ENCODE measurements around the gene ACTL6B. TPM values are rescaled to one million over a fixed set of nuclear protein-coding genes. Genes with fewer than 3 reads are reported as not detected.
"Not testable (repeated sequence)": the region's sequence is repeated elsewhere in the genome, so short reads cannot be mapped to it uniquely, and the experiment has no call there.

Gene ACTL6B
- not detected for total RNA-seq
- long read RNA-seq, result 0 reads

DNA sequence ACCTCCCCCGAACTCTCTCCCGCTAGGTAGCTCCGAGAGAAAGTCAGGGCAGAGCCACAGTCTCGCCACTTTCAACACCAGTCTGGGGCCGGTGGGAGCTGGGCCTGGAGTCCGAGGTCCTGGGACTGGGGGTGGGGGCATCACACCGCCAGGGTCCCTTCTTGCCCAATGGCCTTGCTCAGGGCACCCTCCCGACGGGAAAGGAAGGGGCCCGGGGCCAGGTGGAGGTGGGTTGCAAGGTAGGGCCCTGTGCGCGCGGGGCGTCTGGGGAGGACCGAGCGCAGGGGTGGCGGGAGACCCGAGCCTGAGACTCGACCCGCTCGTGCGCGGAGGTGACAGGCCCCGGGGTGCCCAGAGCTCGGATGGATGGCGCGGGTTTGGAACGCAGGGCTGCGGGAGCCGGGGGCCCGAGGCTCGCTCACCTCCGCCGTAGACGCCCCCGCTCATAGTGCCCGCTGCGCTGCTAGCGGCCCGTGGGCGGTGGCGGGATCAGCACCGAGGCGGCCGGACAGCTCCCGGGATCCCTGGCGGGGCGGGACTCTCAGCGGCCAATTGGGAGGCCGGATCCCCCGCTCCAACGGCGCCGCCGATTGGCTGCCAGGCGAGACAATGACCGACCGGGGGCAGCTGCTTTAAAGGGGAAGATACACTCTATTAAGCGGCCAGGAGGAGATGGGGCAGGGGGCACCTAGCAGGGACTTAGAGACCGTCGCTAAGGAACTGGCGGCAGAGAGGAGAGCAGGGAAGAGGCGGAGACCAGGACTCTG, at the start of gene ACTL6B:
ACTL6B (minus strand) TSS at position 541 of the 767 bp plus-strand sequence; CDS start at position 447, 94 bp downstream.
- DNase-seq, result peak; percentile 70
- intact Hi-C loops (cut with DNase I), result no loop called here
- peak; percentile 80 for ATAC-seq (ENCODE audit: poor library complexity)

DNA sequence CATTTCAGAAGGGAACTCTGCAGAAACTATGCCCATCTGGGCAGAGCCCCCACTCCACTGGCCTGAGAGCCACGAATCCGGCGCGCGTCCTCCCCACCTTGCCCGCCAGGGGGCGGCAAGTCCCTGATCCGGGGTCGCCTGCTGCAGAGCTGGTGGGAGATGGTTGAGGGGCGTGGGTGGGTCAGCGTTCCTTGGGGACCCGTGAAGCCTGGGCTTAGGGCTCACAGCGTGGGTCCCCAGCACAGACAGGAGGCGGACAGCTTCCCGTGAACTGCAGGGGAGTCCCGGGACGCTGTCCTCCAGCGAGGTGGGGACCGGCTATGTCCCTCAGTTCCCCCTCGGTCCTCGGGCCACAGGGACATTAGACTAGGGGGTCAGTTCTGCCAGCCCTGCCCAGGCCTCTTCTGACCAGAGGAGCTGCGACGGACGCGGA, 49.1 kb upstream of the ACTL6B start:
- peak; percentile 89 for DNase-seq
- ATAC-seq (ENCODE audit: poor library complexity), result peak; percentile 81
- intact Hi-C loops (cut with DNase I), result no loop called here

GRCh38 chr7:100701089-100701488, 44.8 kb upstream of the ACTL6B start:
- DNase-seq; intact Hi-C loops (cut with DNase I); ATAC-seq (ENCODE audit: poor library complexity): not testable (repeated sequence)

- DNase-seq (no peak), ATAC-seq (ENCODE audit: poor library complexity) (no peak)
- intact Hi-C loops (cut with DNase I), result loop anchor here (10.0 kb wide), 1 partner anchor 234 kb away; the partner anchor contains the start of gene SPACDR
These were observed 42.8 kb upstream of the ACTL6B start for GRCh38 chr7:100699018-100699417.

GRCh38 chr7:100696123-100696521, 39.9 kb upstream of the ACTL6B start:
- intact Hi-C loops (cut with DNase I), result loop anchor here (10.0 kb wide), 1 partner anchor 231 kb away; the partner anchor contains the start of gene SPACDR
- ATAC-seq (ENCODE audit: poor library complexity) (no peak), DNase-seq (no peak)

GRCh38 chr7:100694098-100694745, 38.0 kb upstream of the ACTL6B start, which contains the start of gene GIGYF1:
TSS of gene GIGYF1 (minus strand) at chr7:100694250. CDS start at chr7:100688238, 6,012 bp downstream.
- intact Hi-C loops (cut with DNase I), result loop anchor here (5.0 to 10.0 kb wide), 3 partner anchors 92 to 229 kb away; partner anchors contain the start of genes PCOLCE and SPACDR
- DNase-seq, result peak; percentile 89
- ATAC-seq (ENCODE audit: poor library complexity), result peak; percentile 51

DNA sequence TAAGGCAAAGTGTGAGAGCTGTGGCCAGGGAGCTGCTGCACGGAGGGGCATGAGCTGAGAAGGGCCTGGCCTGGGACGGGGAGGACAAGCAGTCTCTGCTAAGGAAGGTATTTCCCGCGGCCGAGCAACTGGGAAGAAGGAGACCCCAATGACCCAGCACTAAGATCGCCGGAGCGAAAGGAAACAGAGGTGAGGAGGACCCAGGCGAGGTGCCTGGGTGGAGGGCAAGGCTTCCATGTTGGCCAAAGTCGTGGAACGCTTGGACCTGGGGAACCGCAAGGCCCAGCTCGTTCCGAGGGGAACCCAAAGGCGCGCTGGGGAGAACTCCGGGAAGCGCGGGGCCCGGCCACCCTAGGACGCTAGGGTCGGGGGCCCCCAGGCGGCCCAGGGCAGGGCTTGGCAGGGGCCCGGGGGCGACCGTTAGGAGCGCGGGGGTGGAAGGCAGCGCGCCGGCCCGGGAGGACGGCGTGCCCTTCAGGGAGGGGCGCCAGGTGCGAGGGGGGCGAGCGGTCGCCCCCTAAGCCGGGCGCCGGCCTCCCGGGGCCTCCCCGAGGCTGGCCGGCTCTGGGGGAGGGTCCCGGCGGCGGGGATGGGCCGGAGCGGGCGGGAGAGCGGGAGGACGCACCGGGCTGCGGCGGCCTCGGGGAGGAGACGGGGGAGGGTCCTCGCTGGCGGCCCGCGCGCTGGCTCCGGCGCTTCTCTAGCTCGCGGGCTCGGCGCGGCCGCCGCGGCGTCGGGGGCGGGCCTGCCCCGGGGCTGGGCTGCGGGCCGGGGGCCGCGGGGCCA, 37.3 kb upstream of the ACTL6B start:
- DNase-seq, result no peak
- peak; percentile 1 for ATAC-seq (ENCODE audit: poor library complexity)
- intact Hi-C loops (cut with DNase I), result loop anchor here (5.0 to 10.0 kb wide), 3 partner anchors 91 to 229 kb away; partner anchors contain the start of genes PCOLCE and SPACDR

DNA sequence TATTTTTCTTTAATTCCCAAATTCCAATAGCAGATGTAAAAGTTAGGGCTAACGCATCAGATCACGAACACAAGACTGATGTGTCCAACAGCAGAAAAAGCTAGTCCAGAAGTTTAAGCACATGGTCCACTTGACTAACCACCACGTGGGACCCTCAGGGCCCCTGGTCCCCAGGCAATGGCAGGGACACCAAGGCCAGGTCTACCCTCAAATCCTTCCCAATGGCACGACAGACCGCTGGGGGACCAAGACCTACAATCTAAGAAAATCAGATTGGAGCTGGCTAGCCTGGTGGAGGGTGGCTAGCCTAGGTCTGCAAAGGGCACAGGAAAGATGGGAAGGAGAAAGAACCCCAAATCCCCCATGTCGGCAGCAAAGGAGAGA, 36.3 kb upstream of the ACTL6B start:
- DNase-seq (no peak), ATAC-seq (ENCODE audit: poor library complexity) (no peak)
- intact Hi-C loops (cut with DNase I), result loop anchor here (5.0 to 10.0 kb wide), 3 partner anchors 90 to 228 kb away; partner anchors contain the start of genes PCOLCE and SPACDR

DNA sequence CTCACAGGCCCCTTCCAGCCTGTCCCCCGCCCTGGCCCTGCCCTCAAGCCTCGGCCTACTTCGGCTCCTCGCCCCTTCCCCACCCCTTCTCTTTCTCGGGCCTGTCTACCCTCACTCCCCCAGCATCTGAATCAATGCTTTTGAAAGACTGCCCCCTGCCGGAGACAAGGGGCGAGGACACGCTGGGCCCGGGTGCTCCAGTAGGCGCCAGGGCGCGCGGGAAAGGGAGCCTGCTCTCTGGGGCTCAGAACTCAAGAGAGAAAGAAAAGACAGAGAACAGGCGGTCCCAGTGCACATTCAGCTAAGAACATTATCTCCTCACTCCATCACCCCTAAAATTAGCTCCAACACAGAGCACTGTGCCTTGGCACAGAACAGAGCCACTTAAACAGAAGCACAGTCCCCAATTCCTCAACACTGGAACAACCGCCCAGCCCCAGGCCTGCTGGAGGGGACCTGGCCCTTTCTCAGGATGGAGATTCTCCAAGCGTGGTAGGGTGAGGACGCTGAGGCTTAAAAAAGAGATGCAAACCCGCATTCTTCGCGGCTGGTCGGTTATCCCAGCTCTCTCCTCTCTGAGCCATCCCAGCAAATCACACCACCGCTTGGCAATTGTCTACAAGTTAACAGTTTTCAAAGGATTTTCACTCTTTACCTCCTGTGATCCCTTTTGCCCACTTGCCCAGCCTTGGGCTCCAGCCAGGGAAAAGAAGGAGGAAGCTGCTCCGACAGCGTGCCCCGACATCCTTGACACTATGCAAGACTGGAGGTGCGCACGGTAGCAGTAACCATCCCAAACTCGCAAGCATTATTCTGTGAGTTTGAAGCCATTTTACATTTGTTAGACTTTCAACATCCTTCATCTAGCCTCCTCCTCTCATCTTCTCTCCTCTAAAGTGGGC, 35.7 kb upstream of the ACTL6B start:
- intact Hi-C loops (cut with DNase I), result loop anchor here (5.0 to 10.0 kb wide), 3 partner anchors 90 to 227 kb away; partner anchors contain the start of genes PCOLCE and SPACDR
- ATAC-seq (ENCODE audit: poor library complexity) (peak; percentile 85), DNase-seq (peak; percentile 89)

DNA sequence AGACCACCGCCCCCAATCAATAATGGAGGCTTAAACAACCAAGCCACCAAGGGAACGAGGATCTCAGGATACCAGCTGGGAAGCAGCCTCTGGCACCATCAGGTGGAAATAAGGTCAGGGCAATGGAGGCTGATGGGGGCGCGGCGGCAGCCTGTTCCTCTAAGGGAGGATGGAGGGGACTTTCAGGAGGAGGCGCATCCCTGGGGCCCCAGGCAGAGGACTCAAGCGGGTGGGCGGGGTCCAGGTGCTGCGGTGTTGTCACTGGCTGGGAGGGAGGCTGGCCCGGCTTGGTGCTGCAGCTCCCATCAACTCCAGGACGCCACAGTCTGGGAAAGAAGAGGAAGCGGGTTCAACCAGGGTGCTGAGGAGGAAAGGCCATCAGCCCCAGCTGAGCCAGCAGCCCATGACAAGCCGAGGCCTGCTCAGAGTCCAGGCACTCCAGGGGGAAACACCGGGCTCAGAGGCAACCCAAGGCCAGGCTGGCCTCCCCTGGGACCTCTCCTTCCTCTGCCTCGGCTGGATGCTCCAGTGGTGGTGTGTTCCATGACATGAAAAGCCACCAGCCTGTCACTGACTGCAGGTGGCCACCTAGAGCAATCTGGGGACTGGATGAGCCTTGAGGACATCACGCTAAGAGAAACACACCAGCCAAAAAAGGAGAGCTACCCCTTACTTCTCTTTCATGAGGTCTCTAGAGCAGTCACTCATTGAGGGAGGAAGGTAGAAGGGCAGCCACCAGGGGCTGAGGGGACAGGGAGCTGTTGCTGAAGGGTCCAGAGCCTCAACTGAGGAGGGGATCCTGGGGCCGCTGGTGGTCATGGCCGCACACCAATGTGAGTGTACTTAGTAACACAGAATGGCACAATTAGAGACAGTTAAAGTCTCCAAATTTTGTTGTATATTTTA, 33.2 kb upstream of the ACTL6B start:
- intact Hi-C loops (cut with DNase I), result loop anchor here (5.0 to 10.0 kb wide), 3 partner anchors 87 to 225 kb away; partner anchors contain the start of genes PCOLCE and SPACDR
- DNase-seq, result no peak
- no peak for ATAC-seq (ENCODE audit: poor library complexity)

GRCh38 chr7:100688326-100688860, 32.1 kb upstream of the ACTL6B start:
- intact Hi-C loops (cut with DNase I), result no loop called here
- ATAC-seq (ENCODE audit: poor library complexity) (no peak), DNase-seq (no peak)

DNA sequence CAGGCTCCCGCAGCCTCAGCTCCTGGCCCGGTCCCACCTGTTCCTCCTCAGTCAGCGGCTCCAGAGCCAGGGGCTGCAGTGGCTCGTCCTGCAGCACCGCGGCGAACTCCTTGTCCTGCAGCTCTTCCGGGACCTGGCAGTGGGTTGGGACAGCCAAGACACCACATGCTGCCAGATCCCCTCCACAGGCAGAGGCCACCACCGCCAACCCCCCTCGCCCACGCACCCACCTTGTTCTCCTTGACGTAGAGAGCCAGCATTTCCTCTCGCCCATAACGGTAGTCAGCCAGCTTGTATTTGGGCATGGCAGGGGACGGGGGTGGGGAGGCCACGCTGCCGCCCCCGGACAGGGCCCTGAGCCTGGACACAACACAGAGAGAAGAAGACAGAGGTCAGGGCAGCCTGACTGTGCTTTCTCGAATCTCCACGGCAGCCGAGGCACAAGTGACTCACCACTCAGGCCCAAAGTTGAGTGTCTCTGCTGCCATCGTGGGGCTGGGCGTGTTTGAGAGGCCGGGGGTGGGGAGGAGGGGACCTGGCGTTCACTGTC, 31.6 kb upstream of the ACTL6B start:
- ATAC-seq (ENCODE audit: poor library complexity) (no peak), DNase-seq (no peak)
- intact Hi-C loops (cut with DNase I), result no loop called here

DNA sequence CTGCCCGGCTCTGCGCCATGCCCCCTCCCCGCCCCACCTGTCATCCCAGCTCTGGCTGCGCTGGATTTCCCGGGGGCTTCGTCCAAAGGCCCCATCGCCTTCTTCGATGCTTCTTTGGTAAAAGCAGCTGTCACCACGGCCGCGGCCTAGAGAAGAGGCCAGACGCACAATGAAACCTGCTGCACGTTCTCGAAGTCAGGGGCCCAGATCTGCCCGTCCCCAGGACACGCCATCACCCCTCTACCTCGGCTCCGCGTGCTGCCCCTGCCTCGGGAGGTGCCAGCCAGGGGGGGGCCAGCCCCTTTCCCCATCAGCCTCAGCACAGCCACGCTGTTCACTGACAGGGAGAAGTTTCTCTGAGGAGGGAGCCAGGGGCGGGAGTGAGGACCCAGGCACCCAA, 31.0 kb upstream of the ACTL6B start:
- intact Hi-C loops (cut with DNase I), result no loop called here
- DNase-seq (no peak), ATAC-seq (ENCODE audit: poor library complexity) (no peak)

DNA sequence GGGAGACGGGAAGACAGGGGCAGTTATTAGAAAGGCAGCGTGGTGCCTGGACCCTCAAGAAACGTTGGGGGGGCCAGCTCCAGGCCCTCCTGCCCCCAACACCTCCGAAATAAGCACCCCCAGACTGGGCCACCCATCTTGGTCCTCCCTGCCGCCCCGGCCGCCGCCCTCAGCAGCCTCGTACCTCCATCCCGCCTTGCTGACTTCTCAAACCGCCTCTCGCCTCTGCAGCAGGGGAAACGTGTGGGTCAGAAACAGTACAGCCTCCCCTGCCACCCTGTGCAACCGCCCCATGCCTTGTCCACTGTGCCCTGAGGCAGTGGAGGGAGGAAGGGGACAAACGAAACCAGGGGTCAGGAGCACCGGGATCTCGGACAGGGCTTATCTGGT, 30.6 kb upstream of the ACTL6B start:
- no peak for DNase-seq
- no peak for ATAC-seq (ENCODE audit: poor library complexity)
- intact Hi-C loops (cut with DNase I), result no loop called here

GRCh38 chr7:100686201-100686821, 30.1 kb upstream of the ACTL6B start:
- intact Hi-C loops (cut with DNase I), result no loop called here
- no peak for ATAC-seq (ENCODE audit: poor library complexity)
- DNase-seq, result no peak
